Adrenal gland (tissue), 12 donors: Measurements from ENCODE around the gene EYS. TPM values are rescaled to one million over a fixed set of nuclear protein-coding genes. Genes with fewer than 3 reads are reported as not detected.

ENCODE experiments used
- DNase-seq, 7 donors: peaks; one replicate each; pipeline ENCODE4 v3.0.0-alpha.2; 2019 to 2020
- H3K27ac ChIP-seq, 5 donors: fragments of 200-600 bp; sonication (generic) in 4 of 5; 1 replicate in 3 of 5; 2 replicates in 2 of 5; pipeline versions ENCODE4 v1.5.1 to v1.8.0; 2016 to 2020; ENCODE audit warnings: mild to moderate bottlenecking in 1 of 5
- H3K27me3 ChIP-seq: fragments of 200-600 bp; 2 replicates; pipeline ENCODE4 v1.8.0; 2021
- H3K36me3 ChIP-seq, 2 donors: fragments of 200-600 bp; replicated peaks in 1 of 2; 1 replicate in 1 of 2; 2 replicates in 1 of 2; pipeline versions ENCODE4 v1.5.1 to v1.8.0; 2018 to 2022
- H3K4me1 ChIP-seq, 2 donors: fragments of 200-600 bp; replicated peaks in 1 of 2; 1 replicate in 1 of 2; 2 replicates in 1 of 2; pipeline versions ENCODE4 v1.5.1 to v1.8.0; 2018 to 2021
- H3K4me3 ChIP-seq, 4 donors: fragments of 200-600 bp; sonication (generic) in 3 of 4; one replicate each; pipeline ENCODE4 v1.5.1; 2016 to 2018
- H3K9me3 ChIP-seq, 3 donors: fragments of 200-600 bp; sonication (generic) in 1 of 3; replicated peaks in 1 of 3; 1 replicate in 2 of 3; 2 replicates in 1 of 3; pipeline versions ENCODE4 v1.5.1 to v1.8.0; 2016 to 2021
- CTCF ChIP-seq, 6 experiments: fragments of 450-650 bp in 4 of 6; fragments of 200-600 bp in 2 of 6; sonication (generic) in 1 of 6; IDR thresholded peaks; 1 replicate in 5 of 6; 2 replicates in 1 of 6; pipeline versions ENCODE4 v1.5.1 to v1.8.0; 2016 to 2021; ENCODE audit warnings: antibody characterized with exemption in 6 of 6, mild to moderate bottlenecking in 2 of 6, moderate library complexity in 1 of 6
- POLR2A ChIP-seq, 2 donors: fragments of 450-650 bp; IDR thresholded peaks; one replicate each; pipeline ENCODE4 v1.6.1; 2017; ENCODE audit warnings: antibody characterized with exemption in 2 of 2, mild to moderate bottlenecking in 2 of 2, moderate library complexity in 1 of 2
- WGBS, 4 donors: extraction: QIAGEN DNeasy Blood & Tissue Kit in 2 of 4; methylation state at CpG; one replicate each; pipeline versions ENCODE4 v1.1.5 to v1.1.7; 2013 to 2017; 5-methylcytosine and 5-hydroxymethylcytosine counted together
- intact Hi-C, 2 donors: fragments of 100-400 bp; cut with DNase I; formaldehyde crosslinking; loops; one replicate each; pipeline versions ENCODE4 v1.14.1 to v1.15.0; 2022 to 2023
- polyA plus RNA-seq, 3 donors: library from polyadenylated mRNA; stranded (reverse); fragments of 200-250 nt in 2 of 3; fragments of 350-450 nt in 1 of 3; fragmentation: Illumina TruSeq in 1 of 3; extraction: RNeasy Lipid Tissue Mini Kit (QIAGEN cat#74804) in 1 of 3; gene quantifications; one replicate each; pipeline ENCODE4 v1.2.3, GENCODE V29; 2013 to 2014
- total RNA-seq, 9 donors: library from RNA; depleted of rRNA in 4 of 9; stranded (reverse); fragments of >200 nt in 4 of 9; fragments of 120-200 nt in 1 of 9; fragmentation: NEBNext Ultra II Directional in 1 of 9; extraction: Animal tissue kit (Norgen Biotek cat#: 25700) in 1 of 9; gene quantifications; one replicate each; pipeline versions ENCODE4 v1.1.0 to v1.2.4, GENCODE V29; 2013 to 2023
- donor health status: healthy with polysubstance abuse.
- donor health status: Bipolar disorder and iron deficiency.
- donor health status: DM: yes; HTN: yes; CAD: no.
- donor health status: DM: no; HTN: no; CAD: no.
- donor health status: DM: no; HTN: no; CAD: no.
- donor health status: DM: yes; HTN: yes; CAD: no.

The EYS gene
- total and polyA plus RNA-seq, 12 donors: 0.03 to 3.1 (median 0.18) TPM; not detected in 7

GRCh38 chr6:64717281-64717680 is 989.7 kb downstream of the EYS start:
- Histone ChIP-seq H3K36me3 (no peaks in the 10 kb centered on the region), H3K27ac (no peak overlapping the region), H3K27me3 (no peaks in the 10 kb centered on the region), H3K4me3 (no peak overlapping the region), H3K9me3 (no peaks in the 10 kb centered on the region), H3K4me1 (no peaks in the 10 kb centered on the region)
- TF ChIP-seq POLR2A (IDR thresholded peaks at IDR 0.05): no peak
- no peak for DNase-seq
- 77 to 95% (median 81%) methylated on average over 2 to 3 of the region's 3 CpGs for WGBS, 4 donors
- intact Hi-C loops: no loop called here

GRCh38 chr6:64715624-64716023 is 991.4 kb downstream of the EYS start:
- WGBS, 4 donors: 56 to 78% (median 75%) methylated on average over 3 of the region's 3 CpGs
- TF ChIP-seq CTCF (IDR thresholded peaks at IDR 0.05): no peak
- TF ChIP-seq POLR2A (IDR thresholded peaks at IDR 0.05): no peak
- no peaks in the 10 kb centered on the region for H3K9me3 ChIP-seq

GRCh38 chr6:64714073-64714472 is 993.0 kb downstream of the EYS start:
- H3K27ac ChIP-seq: no peak overlapping the region
- no peak overlapping the region for H3K4me3 ChIP-seq
- TF ChIP-seq POLR2A (IDR thresholded peaks at IDR 0.05) (no peak), CTCF (IDR thresholded peaks at IDR 0.05) (no peak)
- no peaks in the 10 kb centered on the region for H3K4me1 ChIP-seq
- 52 to 57% (median 55%) methylated on average over 2 of the region's 2 CpGs for WGBS, 4 donors
- DNase-seq: no peak
- no peaks in the 10 kb centered on the region for H3K27me3 ChIP-seq
- H3K9me3 ChIP-seq: no peaks in the 10 kb centered on the region
- intact Hi-C loops: no loop called here
- H3K36me3 ChIP-seq: no peaks in the 10 kb centered on the region

More at GRCh38 chr6:64715624-64716023, 991.4 kb downstream of the EYS start:
- H3K4me3 ChIP-seq: no peak overlapping the region
- H3K27me3 ChIP-seq: no peaks in the 10 kb centered on the region
- H3K27ac ChIP-seq: no peak overlapping the region
- intact Hi-C loops: no loop called here
- no peaks in the 10 kb centered on the region for H3K4me1 ChIP-seq
- no peak for DNase-seq
- H3K36me3 ChIP-seq: no peaks in the 10 kb centered on the region

- Histone ChIP-seq H3K27ac (no peak overlapping the region), H3K4me3 (no peak overlapping the region), H3K36me3 (no peaks in the 10 kb centered on the region), H3K27me3 (no peaks in the 10 kb centered on the region), H3K9me3 (no peaks in the 10 kb centered on the region), H3K4me1 (no peaks in the 10 kb centered on the region)
- WGBS, 4 donors: 65 to 84% (median 77%) methylated on average over 1 of the region's 1 CpG
- TF ChIP-seq CTCF (IDR thresholded peaks at IDR 0.05) (no peak), POLR2A (IDR thresholded peaks at IDR 0.05) (no peak)
- intact Hi-C loops: no loop called here
- no peak for DNase-seq
Measured at GRCh38 chr6:64713175-64713574, 993.9 kb downstream of the EYS start.

- WGBS, 4 donors: 25 to 59% (median 41%) methylated on average over 2 of the region's 2 CpGs
- H3K4me1 ChIP-seq: no peaks in the 10 kb centered on the region
- H3K27ac ChIP-seq: no peak overlapping the region
- no peak overlapping the region for H3K4me3 ChIP-seq
- H3K36me3 ChIP-seq: no peaks in the 10 kb centered on the region
- no peak for DNase-seq
- no peak for TF ChIP-seq POLR2A (IDR thresholded peaks at IDR 0.05)
- no peak for TF ChIP-seq CTCF (IDR thresholded peaks at IDR 0.05)
- intact Hi-C loops: no loop called here
- no peaks in the 10 kb centered on the region for H3K27me3 ChIP-seq
- no peaks in the 10 kb centered on the region for H3K9me3 ChIP-seq
Measured at GRCh38 chr6:64712606-64713005, 994.4 kb downstream of the EYS start.
